Uterus (tissue), 4 donors: ENCODE results near the gene DDN. TPM values are rescaled to one million over a fixed set of nuclear protein-coding genes. Genes with fewer than 3 reads are reported as not detected.

ENCODE experiments used
- DNase-seq, 2 donors: peaks; one replicate each; pipeline ENCODE4 v3.0.0-alpha.2; 2019 to 2020
- H3K27ac ChIP-seq, 2 donors: fragments of 200-600 bp; sonication (generic); 1 replicate in 1 of 2; 2 replicates in 1 of 2; pipeline ENCODE4 v1.5.1; 2016 to 2018
- H3K27me3 ChIP-seq, 2 donors: fragments of 200-600 bp; sonication (generic); one replicate each; pipeline ENCODE4 v1.5.1; 2018 to 2019; ENCODE audit warnings: control low read depth in 1 of 2
- H3K36me3 ChIP-seq, 2 donors: fragments of 200-600 bp; sonication (generic); one replicate each; pipeline ENCODE4 v1.5.1; 2019; ENCODE audit warnings: control low read depth in 1 of 2
- H3K4me1 ChIP-seq, 2 donors: fragments of 200-600 bp; sonication (generic); one replicate each; pipeline ENCODE4 v1.5.1; 2018 to 2019; ENCODE audit warnings: control low read depth in 1 of 2
- H3K4me3 ChIP-seq, 2 donors: fragments of 200-600 bp; sonication (generic); 1 replicate in 1 of 2; 2 replicates in 1 of 2; pipeline ENCODE4 v1.5.1; 2018 to 2019; ENCODE audit warnings: mild to moderate bottlenecking in 1 of 2
- H3K9me3 ChIP-seq, 2 donors: fragments of 200-600 bp; sonication (generic); one replicate each; pipeline ENCODE4 v1.5.1; 2019; ENCODE audit warnings: control low read depth in 1 of 2
- CTCF ChIP-seq, 4 experiments: fragments of 200-600 bp in 2 of 4; fragments of 450-650 bp in 2 of 4; sonication (generic) in 2 of 4; IDR thresholded peaks; one replicate each; pipeline ENCODE4 v1.5.1; 2016 to 2019; ENCODE audit warnings: antibody characterized with exemption in 4 of 4, mild to moderate bottlenecking in 2 of 4, moderate library complexity in 1 of 4
- POLR2A ChIP-seq, 2 donors: fragments of 450-650 bp; IDR thresholded peaks; one replicate each; pipeline ENCODE4 v1.6.1; 2016; ENCODE audit warnings: antibody characterized with exemption in 2 of 2, mild to moderate bottlenecking in 1 of 2, moderate library complexity in 1 of 2
- intact Hi-C: fragments of 100-400 bp; cut with DNase I; formaldehyde crosslinking; loops from one replicate; pipeline ENCODE4 v1.15.1; 2023; ENCODE audit warnings: low total_unique reads
- total RNA-seq, 4 donors: library from RNA; depleted of rRNA in 3 of 4; stranded (reverse); fragments of >200 nt in 3 of 4; gene quantifications; one replicate each; pipeline versions ENCODE4 v1.1.0 to v1.2.4, GENCODE V29; 2014 to 2023
- donor health status: DM: yes; HTN: yes; CAD: no.

Gene DDN
- total RNA-seq, 4 donors from 2014 or later: 0.18 TPM; not detected in 3

- H3K27me3 ChIP-seq: peaks cover 12 to 14% of the 10 kb centered on the region in 2 donors
- H3K4me1 ChIP-seq: peaks cover 0 to 3% of the 10 kb centered on the region in 2 donors
- H3K9me3 ChIP-seq: no peaks in the 10 kb centered on the region
- H3K27ac ChIP-seq: no peak overlapping the region
- no peaks in the 10 kb centered on the region for H3K36me3 ChIP-seq
- DNase-seq: no peak
- intact Hi-C loops: no loop called here
- TF ChIP-seq CTCF (IDR thresholded peaks at IDR 0.05) (no peak), POLR2A (IDR thresholded peaks at IDR 0.05) (no peak)
- H3K4me3 ChIP-seq: no peak overlapping the region
Measured at GRCh38 chr12:48966177-48966895, 32.8 kb downstream of the DDN start.

GRCh38 chr12:48965298-48965838 lies 33.8 kb downstream of the DDN start:
- TF ChIP-seq CTCF (IDR thresholded peaks at IDR 0.05) (no peak), POLR2A (IDR thresholded peaks at IDR 0.05) (no peak)

GRCh38 chr12:48961801-48962200 lies 37.4 kb downstream of the DDN start:
- TF ChIP-seq POLR2A (IDR thresholded peaks at IDR 0.05) (no peak), CTCF (IDR thresholded peaks at IDR 0.05) (no peak)
- no peaks in the 10 kb centered on the region for H3K36me3 ChIP-seq
- intact Hi-C loops: no loop called here

More at GRCh38 chr12:48965298-48965838, 33.8 kb downstream of the DDN start:
- no peaks in the 10 kb centered on the region for H3K4me1 ChIP-seq
- no peak for DNase-seq
- intact Hi-C loops: no loop called here
- no peaks in the 10 kb centered on the region for H3K9me3 ChIP-seq
- no peak overlapping the region for H3K4me3 ChIP-seq
- peaks cover 3 to 4% of the 10 kb centered on the region in 2 donors for H3K27me3 ChIP-seq
- H3K27ac ChIP-seq: no peak overlapping the region
- H3K36me3 ChIP-seq: no peaks in the 10 kb centered on the region

GRCh38 chr12:48961331-48961730 lies 37.8 kb downstream of the DDN start:
- intact Hi-C loops: no loop called here
- H3K36me3 ChIP-seq: no peaks in the 10 kb centered on the region
- H3K4me1 ChIP-seq: no peaks in the 10 kb centered on the region
- no peak for TF ChIP-seq POLR2A (IDR thresholded peaks at IDR 0.05)
- no peak for TF ChIP-seq CTCF (IDR thresholded peaks at IDR 0.05)
- no peak overlapping the region for H3K27ac ChIP-seq
- H3K4me3 ChIP-seq: no peak overlapping the region
- DNase-seq: no peak
- H3K27me3 ChIP-seq: no peaks in the 10 kb centered on the region
- H3K9me3 ChIP-seq: no peaks in the 10 kb centered on the region

More at GRCh38 chr12:48961801-48962200, 37.4 kb downstream of the DDN start:
- Histone ChIP-seq H3K27ac (no peak overlapping the region), H3K27me3 (no peaks in the 10 kb centered on the region), H3K4me1 (no peaks in the 10 kb centered on the region), H3K9me3 (no peaks in the 10 kb centered on the region), H3K4me3 (no peak overlapping the region)
- no peak for DNase-seq

- Histone ChIP-seq H3K4me3 (no peak overlapping the region), H3K36me3 (no peaks in the 10 kb centered on the region), H3K4me1 (no peaks in the 10 kb centered on the region), H3K27me3 (no peaks in the 10 kb centered on the region), H3K27ac (no peak overlapping the region), H3K9me3 (no peaks in the 10 kb centered on the region)
- intact Hi-C loops: no loop called here
- TF ChIP-seq POLR2A (IDR thresholded peaks at IDR 0.05): no peak
- TF ChIP-seq CTCF (IDR thresholded peaks at IDR 0.05): no peak
- DNase-seq: no peak
Measured at GRCh38 chr12:48960834-48961233, 38.3 kb downstream of the DDN start.
